Endothelial cell of umbilical vein (primary cell): ENCODE data around the gene CDK10. TPM values are rescaled to one million over a fixed set of nuclear protein-coding genes. Genes with fewer than 3 reads are reported as not detected.
A peak's percentile ranks its signal among the peaks of the same experiment; 100 is the strongest.

Experiments used
- BruUV-seq: library from RNA; stranded (reverse); fragments of 400-500 nt; replicated peaks from 2 replicates; lab custom pipeline; 2021; lab: Mats Ljungman, UMichigan
- CTCF ChIA-PET: fragments of 300-600, 350-600 bp; sonication (Branson Sonifier 250); formaldehyde crosslinking; loops from one replicate; lab custom pipeline; 2021; ENCODE audit warnings: antibody characterized with exemption, inconsistent platforms; lab: Charles Lee
- POLR2A ChIA-PET: fragments of 300-600, 350-600 bp; sonication (Branson Sonifier 250); formaldehyde crosslinking; loops from one replicate; lab custom pipeline; 2021; ENCODE audit warnings: antibody characterized with exemption, inconsistent platforms; lab: Charles Lee
- DNase-seq: peaks from one replicate; pipeline ENCODE4 v3.0.0-alpha.2; 2011; ENCODE audit warnings: low read depth, low spot score
- FAIRE-seq: peaks from 2 replicates; lab custom pipeline; 2011; peaks lifted over from hg19 to GRCh38; lab: Jason Lieb, UNC
- H2AFZ ChIP-seq: 2 replicates; pipeline ENCODE4 v1.6.0; 2012; ENCODE audit warnings: low read depth, low read length, control low read depth, inconsistent platforms
- H3K27ac ChIP-seq: 2 replicates; pipeline ENCODE4 v1.5.1; 2011; ENCODE audit warnings: low read depth, mild to moderate bottlenecking, control low read depth, low read length, moderate library complexity; ENCODE audit not compliant: insufficient read depth
- H3K27me3 ChIP-seq, 2 experiments: 2 replicates each; pipeline versions ENCODE4 v1.6.0 to v1.6.1; 2011; ENCODE audit warnings: low read length in 2 of 2, mixed read lengths in 1 of 2; ENCODE audit not compliant: control insufficient read depth in 2 of 2, insufficient read depth in 2 of 2
- H3K36me3 ChIP-seq, 2 experiments: 2 replicates in 1 of 2; 3 replicates in 1 of 2; pipeline ENCODE4 v1.5.1; 2011; ENCODE audit warnings: low read length in 2 of 2, mild to moderate bottlenecking in 1 of 2, moderate library complexity in 1 of 2; ENCODE audit not compliant: control insufficient read depth in 2 of 2, insufficient read depth in 2 of 2; ENCODE audit errors: extremely low read depth in 1 of 2
- H3K4me1 ChIP-seq: 3 replicates; pipeline ENCODE4 v1.5.1; 2011; ENCODE audit warnings: mild to moderate bottlenecking, low read length; ENCODE audit not compliant: control insufficient read depth, insufficient read depth; ENCODE audit errors: extremely low read depth
- H3K4me2 ChIP-seq: 2 replicates; pipeline ENCODE4 v1.6.1; 2011; ENCODE audit warnings: low read length, control low read depth, mixed read lengths; ENCODE audit not compliant: insufficient read depth
- H3K4me3 ChIP-seq, 3 experiments: fragments of 200-600 bp in 1 of 3; sonication (generic), shearing (Covaris generic) in 1 of 3; replicated peaks in 1 of 3; 2 replicates each; pipeline ENCODE4 v1.5.1; 2011 to 2016; ENCODE audit warnings: control low read depth in 3 of 3, low read length in 3 of 3, mild to moderate bottlenecking in 2 of 3, inconsistent platforms in 1 of 3, low read depth in 1 of 3, moderate library complexity in 1 of 3; ENCODE audit not compliant: insufficient read depth in 1 of 3
- H3K79me2 ChIP-seq: 2 replicates; pipeline ENCODE4 v1.6.0; 2012; ENCODE audit warnings: low read length, inconsistent platforms; ENCODE audit not compliant: control insufficient read depth, insufficient read depth
- H3K9ac ChIP-seq: replicated peaks from 2 replicates; pipeline ENCODE3; 2011; ENCODE audit warnings: low read length, control low read depth; ENCODE audit not compliant: insufficient read depth; ENCODE audit errors: extremely low read depth
- H3K9me1 ChIP-seq: replicated peaks from 3 replicates; pipeline ENCODE4 v1.6.0; 2011; ENCODE audit warnings: mild to moderate bottlenecking, low read length; ENCODE audit not compliant: control insufficient read depth, insufficient read depth; ENCODE audit errors: extremely low read depth
- H3K9me3 ChIP-seq: replicated peaks from 2 replicates; pipeline ENCODE4 v1.5.1; 2012; ENCODE audit warnings: low read length, inconsistent platforms; ENCODE audit not compliant: control insufficient read depth, insufficient read depth
- H4K20me1 ChIP-seq: replicated peaks from 2 replicates; pipeline ENCODE3; 2011; ENCODE audit warnings: mild to moderate bottlenecking, low read length; ENCODE audit not compliant: control insufficient read depth, insufficient read depth; ENCODE audit errors: extremely low read depth
- CTCF ChIP-seq, 2 donors: IDR thresholded peaks; 1 replicate in 1 of 2; 2 replicates in 1 of 2; pipeline ENCODE4 v1.5.1; 2011; ENCODE audit warnings: low read length in 2 of 2, mild to moderate bottlenecking in 2 of 2, moderate library complexity in 2 of 2, control low read depth in 1 of 2, inconsistent platforms in 1 of 2, low read depth in 1 of 2; ENCODE audit not compliant: insufficient read depth in 1 of 2; ENCODE audit errors: extremely low read depth in 1 of 2
- EZH2 ChIP-seq: IDR thresholded peaks from 2 replicates; pipeline ENCODE4 v1.6.1; 2012; ENCODE audit warnings: borderline replicate concordance, low read depth, mild to moderate bottlenecking, moderate library complexity, low read length, inconsistent platforms; ENCODE audit not compliant: severe bottlenecking
- FOS ChIP-seq: IDR thresholded peaks from 2 replicates; pipeline ENCODE4 v1.6.1; 2011; ENCODE audit warnings: mild to moderate bottlenecking, low read length, moderate library complexity, borderline replicate concordance; ENCODE audit not compliant: insufficient read depth
- JUN ChIP-seq: IDR thresholded peaks from 2 replicates; pipeline ENCODE4 v1.6.1; 2011; ENCODE audit warnings: borderline replicate concordance, low read depth; ENCODE audit not compliant: insufficient read length, insufficient read depth
- POLR2A ChIP-seq: IDR thresholded peaks from 2 replicates; pipeline ENCODE4 v1.6.1; 2012; ENCODE audit warnings: low read depth, mild to moderate bottlenecking, control low read depth, low read length
- dilution Hi-C: fragments of 300-500 bp; cut with MboI; formaldehyde crosslinking; loops from one replicate; pipeline ENCODE4 v1.15.0; 2019; ENCODE audit warnings: low sequenced_read_pairs; ENCODE audit not compliant: extremely low pct_ligation_motif_present
- intact Hi-C: fragments of 100-400 bp; cut with micrococcal nuclease; formaldehyde crosslinking; loops from one replicate; pipeline ENCODE4 v1.10.0; 2022
- polyA plus RNA-seq, 4 experiments: library from polyadenylated mRNA; depleted of rRNA in 3 of 4; stranded (reverse) in 3 of 4; unstranded in 1 of 4; fragments of >200 nt; gene quantifications; 2 replicates each; pipeline versions ENCODE4 v1.2.1 to v1.2.3, GENCODE V29; 2011 to 2012; ENCODE audit warnings: missing spikeins in 1 of 4
- total RNA-seq: library from RNA; stranded (reverse); gene quantifications from 2 replicates; pipeline ENCODE4 v1.2.3, GENCODE V29; 2021

Gene CDK10
- total and polyA plus RNA-seq, 2 donors (not counting 3 experiments of a cell fraction or from before 2014, with no cell fraction given): 74.5 to 99.9 TPM

DNA sequence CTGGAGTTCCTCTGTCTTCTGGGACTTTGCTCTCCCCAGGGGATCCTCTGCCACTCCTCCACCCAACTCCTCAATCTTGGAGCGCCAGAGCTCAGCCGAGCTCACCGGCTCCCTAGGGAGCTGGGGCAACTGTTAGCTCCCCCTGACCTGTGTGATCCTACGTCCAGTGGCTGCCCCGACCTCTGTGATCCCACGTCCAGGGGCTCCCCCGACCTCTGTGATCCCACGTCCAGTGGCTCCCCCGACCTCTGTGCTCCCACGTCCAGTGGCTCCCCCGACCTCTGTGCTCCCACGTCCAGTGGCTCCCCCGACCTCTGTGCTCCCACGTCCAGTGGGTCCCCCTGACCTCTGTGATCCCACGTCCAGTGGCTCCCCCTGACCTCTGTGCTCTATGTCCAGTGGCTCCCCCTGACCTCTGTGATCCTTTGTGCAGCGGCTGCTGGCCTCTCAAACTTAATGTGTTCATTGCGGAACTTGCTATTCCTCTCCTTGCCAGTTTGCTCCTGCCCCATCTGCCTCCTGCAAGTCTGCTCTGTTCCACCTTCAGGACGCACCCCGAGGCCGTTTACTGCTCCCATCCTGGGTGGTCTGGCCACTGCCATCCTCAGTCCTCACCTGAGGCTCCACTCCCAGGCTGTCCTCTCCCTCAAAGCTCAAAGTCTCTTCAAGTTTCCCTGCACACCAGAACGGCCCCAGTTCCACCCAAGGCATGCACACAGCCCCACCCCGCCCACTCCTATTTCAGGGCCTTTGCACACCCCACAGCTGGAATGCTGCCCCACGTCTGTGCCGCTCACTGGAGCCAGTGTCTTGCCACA, 31.4 kb downstream of the CDK10 start:
- FAIRE-seq: no peak
- Histone ChIP-seq H3K36me3 (peaks cover 0 to 3% of the 10 kb centered on the region in 2 experiments), H4K20me1 (no peaks in the 10 kb centered on the region), H3K79me2 (peaks cover 9% of the 10 kb centered on the region), H3K4me3 (no peak overlapping the region), H3K4me1 (peaks cover 22% of the 10 kb centered on the region), H3K27ac (no peak overlapping the region), H3K27me3 (no peaks in the 10 kb centered on the region), H3K9me1 (no peaks in the 10 kb centered on the region), H3K9me3 (no peaks in the 10 kb centered on the region), H3K9ac (no peak overlapping the region), H3K4me2 (no peak overlapping the region), H2AFZ (no peak overlapping the region)
- no TSS peak for BruUV-seq
- no peak for DNase-seq
- ChIA-PET POLR2A (no interaction called here), CTCF (interaction anchor here (2.5 kb wide), 1 partner anchor 12 kb away, joined by 13 read pairs; no protein-coding TSS in a partner anchor)
- dilution Hi-C loops (no loop called here), intact Hi-C loops (no loop called here)
- TF ChIP-seq CTCF (IDR thresholded peaks at IDR 0.05; ENCODE audit: extremely low read depth in 1 of 2, insufficient read depth in 1 of 2, low read depth in 1 of 2, low read length in 2 of 2) (no peak), JUN (no peak), EZH2 (no peak)

DNA sequence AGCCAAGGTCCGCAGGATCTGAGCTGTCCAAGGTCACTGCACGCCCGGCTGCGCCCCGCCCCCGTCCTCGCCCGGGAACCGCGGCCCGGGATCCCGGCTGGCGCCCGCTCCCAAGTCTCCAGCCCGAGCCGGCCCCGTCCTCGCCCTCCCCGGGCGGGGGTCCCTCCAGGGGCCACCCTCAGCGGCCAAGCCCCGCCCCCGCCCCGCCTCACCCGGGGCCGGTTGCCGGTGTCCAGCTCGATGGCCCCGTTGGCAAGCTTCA, 34.0 kb downstream of the CDK10 start:
- peak overlapping the region; percentile 67 for H3K4me2 ChIP-seq
- no peaks in the 10 kb centered on the region for H3K9me1 ChIP-seq
- ChIA-PET POLR2A (no interaction called here), CTCF (no interaction called here)
- DNase-seq (no peak), FAIRE-seq (peak; percentile 38)
- H3K4me1 ChIP-seq: peaks cover 36% of the 10 kb centered on the region
- intact Hi-C loops (loop anchor here (2.0 to 10.0 kb wide), 5 partner anchors 14 to 202 kb away; partner anchors contain the start of genes CPNE7, FANCA and TUBB3), dilution Hi-C loops (no loop called here)
- no peaks in the 10 kb centered on the region for H3K9me3 ChIP-seq
- peak overlapping the region; percentile 57 to 76 (median 63) for H3K4me3 ChIP-seq
- H3K36me3 ChIP-seq: peaks cover 0 to 11% of the 10 kb centered on the region in 2 experiments
- H2AFZ ChIP-seq: no peak overlapping the region
- no TSS peak for BruUV-seq
- H3K9ac ChIP-seq: peak overlapping the region; percentile 95
- TF ChIP-seq FOS (no peak), POLR2A (peak; percentile 38)
- H3K79me2 ChIP-seq: peaks cover 26% of the 10 kb centered on the region
- H3K27ac ChIP-seq: peak overlapping the region; percentile 95
- no peaks in the 10 kb centered on the region for H3K27me3 ChIP-seq
- no peaks in the 10 kb centered on the region for H4K20me1 ChIP-seq
